ENCODE data around the gene UBE2QL1. TPM values are rescaled to one million over a fixed set of nuclear protein-coding genes. Genes with fewer than 3 reads are reported as not detected.

UBE2QL1 gene
- total RNA-seq, 1 donor from 2014 or later = 46.3 TPM

GRCh38 chr5:6540111-6540827, 91.6 kb downstream of the UBE2QL1 start:
- DNase-seq = no peak

- DNase-seq = no peak
Observed at GRCh38 chr5:6541256-6542013, 92.8 kb downstream of the UBE2QL1 start.

- no peak for DNase-seq
Observed at GRCh38 chr5:6542421-6543345, 94.0 kb downstream of the UBE2QL1 start.

GRCh38 chr5:6543346-6543730, 94.7 kb downstream of the UBE2QL1 start:
- DNase-seq = no peak

GRCh38 chr5:6543830-6544560, 95.3 kb downstream of the UBE2QL1 start:
- DNase-seq = no peak

Other genes with a start within 250 kb of the UBE2QL1 start
- gene MED10, start 70.3 kb upstream of the UBE2QL1 start, total RNA-seq = 17.6 TPM
- gene NSUN2, start 184.2 kb downstream of the UBE2QL1 start, total RNA-seq = 41.2 TPM
- gene SRD5A1, start 184.6 kb downstream of the UBE2QL1 start, total RNA-seq = 51.8 TPM